NOMO-1 treated with DMSO at 0.1 percent for 48 hours (cell line): ENCODE measurements around the gene CALD1.

Source experiments
- DNase-seq: peaks from one replicate; lab custom pipeline; 2025; ENCODE audit not compliant: unreplicated experiment; lab: John Stamatoyannopoulos, UW

CALD1 gene

DNA sequence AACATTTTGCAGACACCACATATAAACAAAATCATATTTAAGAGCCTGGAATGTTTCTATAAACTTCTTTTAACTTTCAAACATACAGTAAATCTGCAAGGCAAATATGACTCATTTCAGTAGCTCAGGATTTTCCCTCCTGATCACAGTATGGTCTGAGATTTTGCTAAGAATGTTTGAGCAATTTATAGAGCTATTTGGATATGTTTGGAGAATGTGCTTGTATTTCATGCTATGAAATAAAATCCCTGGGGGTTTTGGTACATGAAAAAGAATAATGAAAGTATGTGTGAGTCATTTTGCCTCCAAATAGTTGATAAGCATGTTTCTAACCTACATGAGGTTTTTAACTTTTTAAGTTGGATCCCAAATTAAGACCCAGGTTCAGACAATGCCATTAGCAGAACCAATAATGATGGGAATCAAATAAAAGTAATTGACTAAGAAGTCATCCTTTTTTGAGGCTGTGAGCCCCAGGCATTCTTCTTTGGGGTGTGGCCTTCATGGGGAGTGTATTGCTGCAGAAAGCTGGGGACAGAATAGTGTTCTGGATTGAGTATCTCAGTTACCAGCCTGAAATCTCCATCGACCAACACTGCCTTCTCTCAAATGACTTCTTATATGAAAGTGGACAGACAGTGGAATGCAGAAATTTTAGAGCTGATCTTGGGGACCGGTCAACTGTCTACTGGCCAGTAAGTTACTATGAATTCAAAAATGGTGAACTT lies 140.8 kb downstream of the CALD1 start:
- no peak for DNase-seq

DNA sequence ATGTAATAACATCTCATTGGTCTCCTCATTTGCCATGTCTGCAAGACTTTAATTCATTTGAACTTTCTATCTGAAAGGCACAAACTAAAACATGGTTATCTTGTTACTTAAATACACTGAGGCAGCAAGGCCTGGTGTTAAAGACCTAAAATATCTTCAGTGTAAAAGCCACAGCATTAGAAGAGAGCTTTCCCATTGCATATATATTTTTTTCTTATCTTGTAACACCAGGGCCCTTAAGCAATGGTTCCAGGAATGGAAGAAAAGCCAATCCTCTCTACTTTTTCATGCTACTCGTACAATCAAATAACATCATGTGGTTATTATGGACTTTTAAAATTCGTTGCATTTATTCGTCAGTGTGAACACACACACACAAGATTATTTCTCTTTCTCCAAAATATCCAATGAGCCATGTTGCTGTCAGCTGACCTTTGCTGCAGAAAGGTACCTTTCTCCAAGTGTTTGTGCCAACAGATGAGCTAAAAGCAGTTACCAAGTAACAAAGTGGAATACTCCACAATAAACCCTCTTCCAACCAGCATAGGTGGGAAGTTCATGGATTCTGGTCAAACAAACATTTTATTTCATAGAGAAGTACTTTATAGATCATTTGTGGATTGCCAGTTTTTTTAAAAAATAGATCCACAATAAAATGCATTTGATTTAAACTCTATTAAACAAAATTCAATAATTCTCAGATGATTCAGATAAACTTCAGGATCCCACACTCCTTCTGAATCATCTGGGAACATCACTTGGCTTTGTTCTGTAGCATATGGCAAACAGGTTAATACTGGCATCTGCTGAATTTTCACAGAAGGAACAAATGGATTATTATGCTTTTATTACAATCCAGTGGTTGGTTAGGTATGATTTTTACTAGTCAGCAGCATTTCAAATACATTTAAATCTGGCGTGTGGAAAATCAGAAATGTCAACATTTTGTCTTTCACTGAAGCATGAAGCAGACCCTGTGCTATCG lies 143.6 kb downstream of the CALD1 start:
- DNase-seq: no peak

- DNase-seq: no peak
Observed at GRCh38 chr7:134925766-134926165, 146.3 kb downstream of the CALD1 start.

- DNase-seq: no peak
Observed at GRCh38 chr7:134926396-134926795, 147.0 kb downstream of the CALD1 start.

GRCh38 chr7:134927076-134927475 lies 147.6 kb downstream of the CALD1 start:
- no peak for DNase-seq

- DNase-seq: no peak
Observed at GRCh38 chr7:134927723-134928122, 148.3 kb downstream of the CALD1 start.

DNA sequence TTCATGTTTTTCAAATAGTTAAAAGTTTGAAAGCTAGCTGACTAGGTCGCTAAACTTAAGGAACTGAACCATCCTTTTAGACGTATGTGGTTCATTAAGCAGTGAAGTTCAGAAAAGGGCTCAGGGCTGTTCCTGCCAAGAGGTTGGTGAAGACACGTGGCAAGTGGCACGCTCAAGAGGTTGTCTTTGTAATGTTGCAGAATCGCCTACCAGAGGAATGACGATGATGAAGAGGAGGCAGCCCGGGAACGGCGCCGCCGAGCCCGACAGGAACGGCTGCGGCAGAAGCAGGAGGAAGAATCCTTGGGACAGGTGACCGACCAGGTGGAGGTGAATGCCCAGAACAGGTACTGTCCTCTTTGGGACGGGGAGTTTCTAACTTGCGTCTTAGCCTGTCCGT lies 149.1 kb downstream of the CALD1 start:
- DNase-seq: no peak

DNA sequence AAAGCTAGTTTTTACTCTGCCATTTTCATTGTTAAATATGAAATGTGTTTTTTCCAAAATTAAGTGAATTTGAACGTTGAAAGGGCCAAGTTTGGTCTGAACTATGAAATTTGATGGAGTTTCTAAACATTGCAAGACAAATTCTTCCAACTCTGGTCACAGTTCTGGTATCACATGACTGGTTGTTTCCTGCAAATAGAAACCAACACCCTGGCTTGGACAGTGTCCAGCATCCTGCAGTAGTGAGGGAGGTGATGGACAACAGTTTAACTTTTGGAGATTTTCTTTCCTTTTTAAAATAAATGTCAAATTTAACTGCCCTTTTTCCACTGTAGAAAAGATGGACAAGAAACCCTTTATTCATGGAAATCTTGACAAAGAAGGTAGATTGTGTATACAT lies 152.1 kb downstream of the CALD1 start:
- no peak for DNase-seq

DNA sequence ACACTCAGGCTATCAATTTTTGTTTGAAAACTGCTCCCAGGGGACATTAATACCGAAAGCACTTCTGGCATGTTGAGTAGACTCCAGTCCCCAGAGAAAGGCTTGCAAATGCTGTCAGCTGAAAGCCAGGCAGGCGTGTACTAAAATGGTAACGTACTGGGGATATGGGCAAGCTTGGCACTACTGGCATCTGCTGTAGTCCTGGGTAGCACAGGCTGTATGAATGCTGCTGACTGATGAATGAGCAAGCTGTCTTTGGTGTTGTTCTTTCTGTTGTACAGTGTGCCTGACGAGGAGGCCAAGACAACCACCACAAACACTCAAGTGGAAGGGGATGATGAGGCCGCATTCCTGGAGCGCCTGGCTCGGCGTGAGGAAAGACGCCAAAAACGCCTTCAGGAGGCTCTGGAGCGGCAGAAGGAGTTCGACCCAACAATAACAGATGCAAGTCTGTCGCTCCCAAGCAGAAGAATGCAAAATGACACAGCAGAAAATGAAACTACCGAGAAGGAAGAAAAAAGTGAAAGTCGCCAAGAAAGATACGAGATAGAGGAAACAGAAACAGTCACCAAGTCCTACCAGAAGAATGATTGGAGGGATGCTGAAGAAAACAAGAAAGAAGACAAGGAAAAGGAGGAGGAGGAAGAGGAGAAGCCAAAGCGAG lies 153.4 kb downstream of the CALD1 start:
- DNase-seq: peak; percentile 42

GRCh38 chr7:134933460-134934068 lies 154.1 kb downstream of the CALD1 start:
- DNase-seq: no peak

GRCh38 chr7:134935701-134936100 lies 156.3 kb downstream of the CALD1 start:
- no peak for DNase-seq

GRCh38 chr7:134936893-134937510 lies 157.6 kb downstream of the CALD1 start:
- no peak for DNase-seq

GRCh38 chr7:134938141-134938540 lies 158.7 kb downstream of the CALD1 start:
- DNase-seq: no peak

DNA sequence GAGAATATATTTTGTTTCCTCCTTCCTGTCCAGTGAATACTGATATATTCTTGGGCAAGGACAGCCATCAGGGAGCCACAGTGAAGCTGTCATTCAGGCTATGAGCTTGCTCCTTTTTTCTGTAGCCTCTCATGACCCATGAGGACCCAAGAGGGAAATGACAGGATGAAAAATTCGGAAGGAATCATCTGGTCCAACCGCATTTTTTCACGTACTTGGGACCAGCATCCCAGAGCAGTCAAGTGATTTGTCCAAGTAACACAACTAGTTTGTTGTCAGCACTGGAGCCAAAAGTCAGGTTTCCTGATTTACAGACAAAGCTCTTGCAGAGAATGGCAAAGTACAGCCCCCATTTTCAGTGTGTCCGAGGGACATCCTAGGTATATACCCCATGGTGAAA lies 159.7 kb downstream of the CALD1 start:
- DNase-seq: no peak

GRCh38 chr7:134940729-134941128 lies 161.3 kb downstream of the CALD1 start:
- DNase-seq: no peak

DNA sequence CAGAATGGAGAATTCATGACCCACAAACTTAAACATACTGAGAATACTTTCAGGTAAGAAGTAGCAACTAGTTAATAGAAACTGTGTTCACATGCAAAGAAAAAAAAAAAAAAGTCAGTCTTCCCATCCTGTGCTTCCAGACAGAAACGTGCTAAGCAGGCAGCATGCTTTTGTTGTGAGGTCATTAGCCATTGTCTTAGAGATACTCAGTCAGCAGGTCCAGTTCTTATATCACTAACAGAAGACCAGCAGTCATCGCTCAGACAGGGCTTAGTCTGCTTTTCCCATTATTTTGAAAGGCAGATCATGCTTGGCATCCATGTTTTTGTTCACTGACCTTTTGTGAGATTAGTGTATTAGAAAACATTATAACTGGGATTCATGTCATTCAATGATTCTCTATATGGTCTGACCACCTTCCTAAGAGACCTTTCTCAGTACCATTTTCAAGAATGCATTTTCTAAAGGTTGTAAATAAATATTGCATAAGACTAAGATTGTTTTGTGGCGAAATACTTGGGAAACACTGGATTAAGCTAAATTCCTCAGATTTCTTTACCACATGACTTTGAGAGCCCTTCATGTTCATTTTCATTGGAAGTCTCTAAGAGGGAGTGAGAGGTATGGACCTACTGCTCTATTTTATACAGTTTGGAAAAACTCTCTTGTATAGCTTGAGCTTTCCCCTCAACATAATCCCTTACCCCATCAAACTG lies 161.9 kb downstream of the CALD1 start:
- no peak for DNase-seq

DNA sequence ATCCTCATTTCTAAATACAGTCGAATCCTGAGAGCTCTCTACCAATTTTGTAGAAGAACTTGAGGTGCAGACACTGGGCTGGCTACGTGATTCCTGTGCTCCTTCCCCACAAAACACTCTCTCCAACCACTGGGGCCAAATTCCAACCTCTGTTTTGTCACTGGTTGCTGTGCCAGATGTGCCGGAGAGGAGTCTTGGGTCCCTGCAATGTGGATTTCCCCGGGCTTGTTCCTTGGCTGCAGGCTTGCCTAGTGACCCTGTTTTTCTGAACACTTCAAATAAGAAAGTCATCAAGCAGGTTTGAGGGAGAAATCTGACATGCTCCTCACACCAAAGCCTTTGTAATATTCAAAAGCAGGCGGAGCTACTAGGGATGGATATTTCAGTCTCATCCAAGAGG lies 162.5 kb downstream of the CALD1 start:
- no peak for DNase-seq

- DNase-seq: no peak
Observed at GRCh38 chr7:134942690-134943466, 163.4 kb downstream of the CALD1 start.

GRCh38 chr7:134943785-134944400 lies 164.5 kb downstream of the CALD1 start:
- no peak for DNase-seq
